ENCODE results near the gene SPATA24. TPM values are rescaled to one million over a fixed set of nuclear protein-coding genes. Genes with fewer than 3 reads are reported as not detected.
"Not testable (repeated sequence)": the region's sequence is repeated elsewhere in the genome, so short reads cannot be mapped to it uniquely, and the experiment has no call there.

The SPATA24 gene
- total RNA-seq, 1 experiment from 2014 or later: 4.6 TPM

DNA sequence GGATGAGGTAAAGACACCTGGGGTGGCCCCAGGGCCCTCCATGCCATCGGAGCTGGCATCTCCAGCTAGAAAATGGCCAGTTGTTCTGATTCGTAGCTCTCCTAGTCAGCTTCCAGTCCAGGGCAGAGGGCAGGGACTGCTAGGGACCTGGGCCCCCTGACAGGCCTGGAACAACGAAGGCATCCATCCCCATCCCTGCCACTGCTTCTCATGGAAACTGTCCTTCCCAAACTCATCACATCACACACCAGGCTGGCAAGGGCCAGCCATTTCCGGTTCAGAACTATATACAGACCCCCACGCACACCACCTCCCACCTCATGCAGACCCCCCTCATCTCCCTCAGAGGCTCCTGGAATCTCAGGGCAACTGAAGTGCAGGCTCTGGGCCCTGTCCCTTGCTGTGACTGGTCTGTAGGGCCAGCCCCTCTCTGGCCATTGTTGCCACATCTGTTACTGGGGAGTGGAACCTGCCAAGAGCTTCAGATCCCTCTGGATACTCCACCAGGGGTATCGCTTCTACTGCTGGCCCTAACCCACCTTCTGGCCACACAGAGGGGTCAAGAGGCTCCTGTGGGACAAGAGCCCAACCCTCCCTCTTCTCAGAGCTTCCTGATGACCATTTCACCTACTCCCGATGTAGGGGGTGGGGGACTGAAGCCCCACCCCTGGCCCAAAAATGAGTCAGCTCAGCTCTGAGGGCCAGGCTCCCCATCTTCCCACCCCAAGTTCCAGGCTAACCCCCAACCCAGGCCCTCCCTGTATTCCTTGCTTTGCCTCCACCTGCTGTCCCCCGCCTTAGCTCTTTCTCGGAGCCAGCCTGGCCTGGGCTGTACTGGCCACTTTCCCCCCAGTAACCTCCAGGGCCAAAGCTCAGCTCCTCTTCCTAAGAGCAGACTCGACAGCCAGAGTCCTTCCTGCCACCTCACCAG, 13.0 kb downstream of the SPATA24 start:
- H3K4me2 ChIP-seq (ENCODE audit: low read depth, low read length, poor library complexity, severe bottlenecking): peak overlapping the region; percentile 71
- peaks cover 62% of the 10 kb centered on the region for H3K4me1 ChIP-seq (ENCODE audit: low read length)
- H4K20me1 ChIP-seq (ENCODE audit: insufficient read depth, low read depth, low read length): no peaks in the 10 kb centered on the region
- no peaks in the 10 kb centered on the region for H3K27me3 ChIP-seq (ENCODE audit: low read length)
- peak overlapping the region; percentile 73; the same call in 1 of the 2 replicates for H2AFZ ChIP-seq (ENCODE audit: low read length)
- no peaks in the 10 kb centered on the region for H3K9me3 ChIP-seq (ENCODE audit: low read length)
- no peak for DNase-seq
- H3K9ac ChIP-seq (ENCODE audit: low read length): peak overlapping the region; percentile 88
- H3K27ac ChIP-seq (ENCODE audit: low read length): peak overlapping the region; percentile 78
- no peaks in the 10 kb centered on the region for H3K9me2 ChIP-seq (replicated peaks; ENCODE audit: insufficient read depth, low read length)
- H3K79me2 ChIP-seq (ENCODE audit: low read length): peaks cover 22% of the 10 kb centered on the region; the same call in 1 of the 2 replicates
- H3K4me3 ChIP-seq (ENCODE audit: low read length): peak overlapping the region; percentile 85
- H3K36me3 ChIP-seq (ENCODE audit: insufficient read depth, low read length): no peaks in the 10 kb centered on the region

DNA sequence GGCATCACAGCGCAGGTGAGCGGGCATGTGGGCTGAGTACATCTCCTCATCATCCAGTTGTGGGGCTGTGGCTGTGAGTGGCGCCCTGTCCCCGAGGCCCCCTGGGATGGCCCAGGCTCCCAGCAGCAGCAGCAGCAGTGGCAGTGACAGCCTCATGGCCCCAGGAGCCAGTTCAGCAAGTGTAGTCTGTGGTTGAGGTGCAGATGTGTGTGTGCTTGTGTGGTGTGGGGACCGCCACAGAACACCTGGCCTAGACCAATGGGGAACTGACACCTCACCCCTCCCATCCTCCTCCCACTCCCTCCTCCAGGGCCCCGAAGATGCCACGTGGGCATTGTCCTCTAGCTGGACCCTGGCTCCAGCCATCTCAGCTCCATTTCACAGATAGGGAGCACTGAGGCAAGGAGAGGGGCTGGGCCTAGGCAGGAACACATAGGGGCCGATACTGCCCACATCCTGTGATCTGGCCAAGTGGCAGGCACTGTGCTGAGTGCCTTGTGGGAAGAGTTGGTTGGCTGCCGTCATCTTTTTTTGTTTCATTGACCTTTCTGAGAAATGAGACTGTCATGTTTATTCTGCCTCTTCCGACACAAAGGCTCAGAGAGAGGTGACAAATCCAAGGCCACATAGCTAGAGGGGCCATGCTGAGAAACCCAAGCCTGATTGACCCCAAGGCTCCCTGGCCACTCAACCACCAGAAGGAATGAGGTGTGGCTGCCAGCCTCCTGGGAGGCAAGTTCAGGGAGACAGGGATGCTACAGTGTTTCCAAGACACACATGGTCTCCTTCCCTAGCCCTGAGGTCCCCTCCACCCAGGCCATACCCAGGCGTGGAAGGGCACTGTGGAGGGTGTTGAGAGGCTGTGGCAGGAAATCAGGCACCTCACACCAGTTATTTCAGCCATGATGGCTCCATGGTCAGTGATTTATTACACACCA, 13.9 kb downstream of the SPATA24 start, which contains the start of gene MZB1:
Gene MZB1 (minus strand): TSS at position 213 of the 938 bp plus-strand sequence. CDS start 57 bp downstream, at position 156.
- peak within 1 kb of the TSS; percentile 85 for H3K4me3 ChIP-seq (ENCODE audit: low read length)
- H3K9ac ChIP-seq (ENCODE audit: low read length): peak within 1 kb of the TSS; percentile 88
- no peaks in the 10 kb centered on the region for H3K27me3 ChIP-seq (ENCODE audit: low read length)
- H3K4me2 ChIP-seq (ENCODE audit: low read depth, low read length, poor library complexity, severe bottlenecking): peak within 1 kb of the TSS; percentile 71
- no peaks in the 10 kb centered on the region for H3K9me2 ChIP-seq (replicated peaks; ENCODE audit: insufficient read depth, low read length)
- peak within 1 kb of the TSS; percentile 78 for H3K27ac ChIP-seq (ENCODE audit: low read length)
- no peaks in the 10 kb centered on the region for H3K9me3 ChIP-seq (ENCODE audit: low read length)
- H4K20me1 ChIP-seq (ENCODE audit: insufficient read depth, low read depth, low read length): no peaks in the 10 kb centered on the region
- peaks cover 71% of the 10 kb centered on the region for H3K4me1 ChIP-seq (ENCODE audit: low read length)
- H3K36me3 ChIP-seq (ENCODE audit: insufficient read depth, low read length): no peaks in the 10 kb centered on the region
- DNase-seq: peak; percentile 85
- H3K79me2 ChIP-seq (ENCODE audit: low read length): peaks cover 22% of the 10 kb centered on the region; the same call in 1 of the 2 replicates
- H2AFZ ChIP-seq (ENCODE audit: low read length): no peak within 1 kb of the TSS

DNA sequence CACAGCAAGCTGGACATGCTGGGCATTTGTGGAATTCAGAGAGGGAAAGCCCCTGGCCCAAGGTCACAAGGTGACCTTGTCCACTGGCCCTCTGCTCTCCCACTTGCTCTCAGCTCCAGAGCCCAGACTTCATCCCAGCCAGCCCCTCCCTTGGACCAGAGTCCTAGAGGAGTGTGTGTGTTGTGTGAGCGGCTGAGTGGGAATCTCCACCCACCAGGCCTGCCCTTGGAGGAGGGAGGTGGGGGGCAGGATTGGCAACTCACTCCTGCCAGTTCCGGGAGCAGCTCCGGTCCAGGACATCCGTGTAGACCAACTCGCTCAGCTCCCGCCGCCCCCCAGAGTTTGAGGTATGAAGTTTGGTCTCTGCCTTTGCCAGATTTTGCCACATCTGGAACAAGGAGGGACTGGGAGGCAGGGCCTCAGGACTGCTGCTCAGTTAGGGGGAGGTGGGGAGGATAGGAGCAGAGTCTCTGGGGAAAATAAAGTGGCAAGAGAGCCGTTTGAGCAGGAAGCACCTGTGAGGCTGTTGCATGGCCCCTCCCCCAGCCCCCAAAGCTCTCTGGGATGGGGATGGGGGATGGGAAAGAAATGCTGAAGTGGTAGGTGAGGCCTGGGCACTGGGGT, 15.6 kb downstream of the SPATA24 start:
- peak overlapping the region; percentile 71 for H3K9ac ChIP-seq (ENCODE audit: low read length)
- H3K4me3 ChIP-seq (ENCODE audit: low read length): peak overlapping the region; percentile 54
- H3K9me3 ChIP-seq (ENCODE audit: low read length): no peaks in the 10 kb centered on the region
- H2AFZ ChIP-seq (ENCODE audit: low read length): no peak overlapping the region
- DNase-seq: peak; percentile 79
- peak overlapping the region; percentile 78 for H3K27ac ChIP-seq (ENCODE audit: low read length)
- no peaks in the 10 kb centered on the region for H3K27me3 ChIP-seq (ENCODE audit: low read length)
- no peaks in the 10 kb centered on the region for H3K9me2 ChIP-seq (replicated peaks; ENCODE audit: insufficient read depth, low read length)
- peak overlapping the region; percentile 71 for H3K4me2 ChIP-seq (ENCODE audit: low read depth, low read length, poor library complexity, severe bottlenecking)
- H3K4me1 ChIP-seq (ENCODE audit: low read length): peaks cover 75% of the 10 kb centered on the region
- no peaks in the 10 kb centered on the region for H4K20me1 ChIP-seq (ENCODE audit: insufficient read depth, low read depth, low read length)
- no peaks in the 10 kb centered on the region for H3K36me3 ChIP-seq (ENCODE audit: insufficient read depth, low read length)
- peaks cover 16% of the 10 kb centered on the region; the same call in 1 of the 2 replicates for H3K79me2 ChIP-seq (ENCODE audit: low read length)

DNA sequence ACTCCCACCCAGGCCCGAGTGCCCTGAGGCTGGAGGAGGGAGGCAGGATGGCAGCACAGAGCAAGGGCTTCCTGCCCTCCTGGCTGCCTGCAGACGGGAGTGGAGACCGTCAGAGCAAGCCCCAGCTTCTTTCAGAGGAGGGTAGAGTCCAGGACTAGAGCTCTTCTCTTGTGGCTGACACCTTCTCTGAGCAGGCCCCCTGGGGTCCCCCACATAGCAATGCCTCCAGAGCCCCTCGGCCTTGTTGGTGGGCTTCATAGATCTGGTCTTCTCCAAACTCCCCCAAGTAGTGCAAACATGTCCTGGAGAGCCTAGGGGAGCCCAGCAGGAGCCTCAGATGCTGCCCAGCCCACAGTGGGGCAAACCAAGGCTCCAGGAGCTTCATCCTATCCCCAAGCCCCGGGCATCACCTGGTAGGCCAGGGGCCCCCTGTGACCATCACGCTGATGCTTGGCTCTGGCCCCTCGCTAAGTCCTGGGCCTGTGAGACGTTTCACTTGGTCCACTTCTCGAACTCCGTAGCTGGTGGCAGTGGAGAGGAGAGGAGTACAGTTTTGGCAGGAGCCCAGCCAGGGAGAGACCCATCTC, 16.2 kb downstream of the SPATA24 start:
- Histone ChIP-seq H4K20me1 (ENCODE audit: insufficient read depth, low read depth, low read length) (no peaks in the 10 kb centered on the region), H3K27me3 (ENCODE audit: low read length) (no peaks in the 10 kb centered on the region), H3K4me3 (ENCODE audit: low read length) (peak overlapping the region; percentile 54), H2AFZ (ENCODE audit: low read length) (no peak overlapping the region), H3K9me2 (replicated peaks; ENCODE audit: insufficient read depth, low read length) (no peaks in the 10 kb centered on the region), H3K79me2 (ENCODE audit: low read length) (peaks cover 14% of the 10 kb centered on the region; the same call in 1 of the 2 replicates), H3K27ac (ENCODE audit: low read length) (peak overlapping the region; percentile 78), H3K9me3 (ENCODE audit: low read length) (no peaks in the 10 kb centered on the region), H3K9ac (ENCODE audit: low read length) (peak overlapping the region; percentile 71), H3K4me2 (ENCODE audit: low read depth, low read length, poor library complexity, severe bottlenecking) (peak overlapping the region; percentile 71), H3K4me1 (ENCODE audit: low read length) (peaks cover 75% of the 10 kb centered on the region), H3K36me3 (ENCODE audit: insufficient read depth, low read length) (no peaks in the 10 kb centered on the region)
- DNase-seq: no peak

DNA sequence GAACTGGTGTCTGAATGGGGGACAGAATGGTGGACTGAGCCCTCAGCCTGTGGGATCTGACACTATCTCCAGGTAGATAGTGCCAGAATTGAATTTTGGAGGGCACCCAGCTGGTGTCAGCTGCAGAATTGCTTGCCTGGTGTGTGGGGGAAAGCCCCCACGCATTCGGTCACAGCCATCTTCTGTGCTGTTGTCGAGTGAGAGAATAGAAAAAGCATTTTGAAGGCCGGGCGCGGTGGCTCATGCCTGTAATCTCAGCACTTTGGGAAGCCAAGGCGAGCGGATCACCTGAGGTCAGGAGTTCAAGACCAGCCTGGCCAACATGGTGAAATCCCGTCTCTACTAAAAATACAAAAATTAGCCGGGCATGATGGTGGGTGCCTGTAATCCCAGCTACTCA, 16.9 kb downstream of the SPATA24 start:
- not testable (repeated sequence) for H3K9me2 ChIP-seq (replicated peaks; ENCODE audit: insufficient read depth, low read length); H3K9me3 ChIP-seq (ENCODE audit: low read length); H3K27ac ChIP-seq (ENCODE audit: low read length); H3K36me3 ChIP-seq (ENCODE audit: insufficient read depth, low read length); H3K4me2 ChIP-seq (ENCODE audit: low read depth, low read length, poor library complexity, severe bottlenecking); H3K4me3 ChIP-seq (ENCODE audit: low read length); DNase-seq; H3K27me3 ChIP-seq (ENCODE audit: low read length); H2AFZ ChIP-seq (ENCODE audit: low read length); H3K9ac ChIP-seq (ENCODE audit: low read length); H4K20me1 ChIP-seq (ENCODE audit: insufficient read depth, low read depth, low read length)
- H3K79me2 ChIP-seq (ENCODE audit: low read length): peaks cover 14% of the 10 kb centered on the region; the same call in 1 of the 2 replicates
- peaks cover 81% of the 10 kb centered on the region for H3K4me1 ChIP-seq (ENCODE audit: low read length)

DNA sequence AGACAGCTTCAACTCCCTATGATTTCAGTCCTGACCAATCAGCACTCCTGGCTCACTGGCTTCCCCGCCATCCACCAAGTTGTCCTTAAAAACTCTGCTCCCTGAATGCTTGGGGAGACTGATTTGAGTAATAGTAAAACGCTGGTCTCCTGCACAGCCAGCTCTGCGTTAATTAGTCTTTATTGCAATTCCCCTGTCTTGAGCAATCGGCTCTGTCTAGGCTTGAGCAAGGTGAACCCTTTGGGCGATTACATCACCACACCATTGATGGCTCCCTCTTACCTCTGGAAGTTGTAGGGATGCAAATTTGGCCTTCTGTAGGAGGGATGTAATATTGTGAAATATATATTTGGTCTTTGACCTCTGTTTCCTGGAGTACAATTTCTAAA, 17.8 kb downstream of the SPATA24 start:
- no peaks in the 10 kb centered on the region for H3K9me3 ChIP-seq (ENCODE audit: low read length)
- H2AFZ ChIP-seq (ENCODE audit: low read length): no peak overlapping the region
- no peak overlapping the region for H3K27ac ChIP-seq (ENCODE audit: low read length)
- H3K9ac ChIP-seq (ENCODE audit: low read length): no peak overlapping the region
- H3K4me3 ChIP-seq (ENCODE audit: low read length): no peak overlapping the region
- H3K9me2 ChIP-seq (replicated peaks; ENCODE audit: insufficient read depth, low read length): no peaks in the 10 kb centered on the region
- no peak overlapping the region for H3K4me2 ChIP-seq (ENCODE audit: low read depth, low read length, poor library complexity, severe bottlenecking)
- no peaks in the 10 kb centered on the region for H3K36me3 ChIP-seq (ENCODE audit: insufficient read depth, low read length)
- H3K4me1 ChIP-seq (ENCODE audit: low read length): peaks cover 74% of the 10 kb centered on the region
- DNase-seq: no peak
- H3K79me2 ChIP-seq (ENCODE audit: low read length): peaks cover 8% of the 10 kb centered on the region; the same call in 1 of the 2 replicates
- H3K27me3 ChIP-seq (ENCODE audit: low read length): no peaks in the 10 kb centered on the region
- H4K20me1 ChIP-seq (ENCODE audit: insufficient read depth, low read depth, low read length): no peaks in the 10 kb centered on the region

All from Karpas-422 (cell line).